Neural cell (in vitro differentiated cells): Measurements from ENCODE around the gene HIVEP1.

ENCODE experiments used
- EP300 ChIP-seq: fragments of 450-650 bp; conservative IDR thresholded peaks from 2 replicates; pipeline ENCODE4 v1.6.1; 2014; ENCODE audit warnings: antibody characterized with exemption, mild to moderate bottlenecking, moderate library complexity; ENCODE audit not compliant: poor library complexity, severe bottlenecking
- EZH2 ChIP-seq: fragments of 200-600, 300-800 bp; shearing (Covaris generic), sonication (generic); IDR thresholded peaks from 2 replicates; pipeline ENCODE4 v1.6.1; 2014; ENCODE audit warnings: antibody characterized with exemption, low read length, borderline replicate concordance, mild to moderate bottlenecking; ENCODE audit not compliant: insufficient read depth, poor library complexity, severe bottlenecking
- RAD21 ChIP-seq: fragments of 450-650 bp; conservative IDR thresholded peaks from 2 replicates; pipeline ENCODE4 v1.6.1; 2014; ENCODE audit warnings: antibody characterized with exemption, mild to moderate bottlenecking, moderate library complexity
- TF ChIP-seq, protein P1 (sequence below): fragments of 450-650 bp; IDR thresholded peaks from 2 replicates; pipeline ENCODE4 v1.5.1; 2014; ENCODE audit warnings: antibody characterized with exemption, mild to moderate bottlenecking, moderate library complexity; ENCODE audit not compliant: poor library complexity, severe bottlenecking

DNA sequence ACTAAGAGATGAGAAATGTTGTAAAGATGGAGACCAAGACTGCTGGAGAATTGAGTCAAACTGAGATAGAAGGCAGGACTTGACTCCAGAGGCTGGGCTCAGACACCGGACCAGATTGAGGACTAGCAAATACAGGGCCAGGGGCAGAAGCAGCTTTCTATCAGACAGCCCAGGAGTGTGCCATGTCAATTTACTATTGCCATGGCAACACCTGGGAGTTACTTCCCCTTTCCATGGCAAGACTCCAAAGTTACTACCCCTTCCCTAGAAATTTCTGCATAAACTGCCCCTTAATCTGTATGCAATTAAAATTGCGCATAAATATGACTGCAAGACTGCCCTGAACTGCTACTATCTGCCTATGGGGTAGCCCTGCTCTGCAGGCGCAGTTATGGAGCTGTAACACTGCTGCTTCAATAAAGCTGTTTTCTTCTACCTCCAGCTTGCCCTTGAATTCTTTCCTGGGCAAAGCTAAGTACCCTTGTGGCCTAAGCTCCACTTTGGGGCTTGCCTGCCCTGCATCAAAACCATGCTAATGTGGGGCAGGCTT lies 188.0 kb downstream of the HIVEP1 start:
- TF ChIP-seq, protein P1, sequence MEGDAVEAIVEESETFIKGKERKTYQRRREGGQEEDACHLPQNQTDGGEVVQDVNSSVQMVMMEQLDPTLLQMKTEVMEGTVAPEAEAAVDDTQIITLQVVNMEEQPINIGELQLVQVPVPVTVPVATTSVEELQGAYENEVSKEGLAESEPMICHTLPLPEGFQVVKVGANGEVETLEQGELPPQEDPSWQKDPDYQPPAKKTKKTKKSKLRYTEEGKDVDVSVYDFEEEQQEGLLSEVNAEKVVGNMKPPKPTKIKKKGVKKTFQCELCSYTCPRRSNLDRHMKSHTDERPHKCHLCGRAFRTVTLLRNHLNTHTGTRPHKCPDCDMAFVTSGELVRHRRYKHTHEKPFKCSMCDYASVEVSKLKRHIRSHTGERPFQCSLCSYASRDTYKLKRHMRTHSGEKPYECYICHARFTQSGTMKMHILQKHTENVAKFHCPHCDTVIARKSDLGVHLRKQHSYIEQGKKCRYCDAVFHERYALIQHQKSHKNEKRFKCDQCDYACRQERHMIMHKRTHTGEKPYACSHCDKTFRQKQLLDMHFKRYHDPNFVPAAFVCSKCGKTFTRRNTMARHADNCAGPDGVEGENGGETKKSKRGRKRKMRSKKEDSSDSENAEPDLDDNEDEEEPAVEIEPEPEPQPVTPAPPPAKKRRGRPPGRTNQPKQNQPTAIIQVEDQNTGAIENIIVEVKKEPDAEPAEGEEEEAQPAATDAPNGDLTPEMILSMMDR = no peak
- TF ChIP-seq EP300 (no peak), RAD21 (no peak), EZH2 (no peak)
